ENCODE results near the gene TMEM35A. TPM values are rescaled to one million over a fixed set of nuclear protein-coding genes. Genes with fewer than 3 reads are reported as not detected.
"Not testable (repeated sequence)": the region's sequence is repeated elsewhere in the genome, so short reads cannot be mapped to it uniquely, and the experiment has no call there.

Gene TMEM35A
- 0.85 and 1.7 TPM in 2 replicates for total RNA-seq

GRCh38 chrX:101078716-101079598 lies at the start of gene TMEM35A:
TMEM35A (plus strand) TSS chrX:101078879; CDS start chrX:101079003, 124 bp downstream.
- DNase-seq, result peak; percentile 46

- DNase-seq, result no peak
Measured at GRCh38 chrX:101029665-101030064, 49.0 kb upstream of the TMEM35A start.

GRCh38 chrX:101037231-101037630 lies 41.4 kb upstream of the TMEM35A start:
- no peak for DNase-seq

- DNase-seq, result no peak
Measured at GRCh38 chrX:101040197-101040596, 38.5 kb upstream of the TMEM35A start.

GRCh38 chrX:101051153-101051548 lies 27.5 kb upstream of the TMEM35A start:
- no peak for DNase-seq

- DNase-seq, result peak; percentile 75
Measured at GRCh38 chrX:101051549-101052302, 27.0 kb upstream of the TMEM35A start, which contains the start of gene TRMT2B. TRMT2B (minus strand) TSS chrX:101052111; CDS start chrX:101042289, 9,822 bp downstream.

- DNase-seq, result not testable (repeated sequence)
Measured at GRCh38 chrX:101056551-101056950, 22.1 kb upstream of the TMEM35A start.

- peak; percentile 86 for DNase-seq
Measured at GRCh38 chrX:101057093-101057714, 21.5 kb upstream of the TMEM35A start.

GRCh38 chrX:101062176-101062575 lies 16.5 kb upstream of the TMEM35A start:
- DNase-seq, result no peak

GRCh38 chrX:101071582-101071981 lies 7.1 kb upstream of the TMEM35A start:
- DNase-seq, result no peak

GRCh38 chrX:101079736-101080270 lies 1.1 kb downstream of the TMEM35A start:
- DNase-seq, result peak; percentile 1

GRCh38 chrX:101080326-101081124 lies 1.8 kb downstream of the TMEM35A start:
- DNase-seq, result no peak

GRCh38 chrX:101081231-101081630 lies 2.6 kb downstream of the TMEM35A start:
- no peak for DNase-seq

GRCh38 chrX:101091817-101092216 lies 13.1 kb downstream of the TMEM35A start:
- DNase-seq, result no peak

- DNase-seq, result peak; percentile 95
Measured at GRCh38 chrX:101097546-101098453, 19.1 kb downstream of the TMEM35A start, which contains the start of gene CENPI. CENPI (plus strand) TSS chrX:101098204; CDS start chrX:101101071, 2,867 bp downstream.

GRCh38 chrX:101108284-101108683 lies 29.6 kb downstream of the TMEM35A start:
- DNase-seq, result no peak

GRCh38 chrX:101117701-101118100 lies 39.0 kb downstream of the TMEM35A start:
- DNase-seq, result no peak

- no peak for DNase-seq
Measured at GRCh38 chrX:101136235-101136634, 57.6 kb downstream of the TMEM35A start.

Measured in dermis blood vessel endothelial cell (primary cell).